Central memory CD8-positive, alpha-beta T cell (primary cell): ENCODE data around the gene AZGP1.
"Not testable (repeated sequence)": the region's sequence is repeated elsewhere in the genome, so short reads cannot be mapped to it uniquely, and the experiment has no call there.

Experiments used
- ATAC-seq: fragments of 150-1000 bp; cut with Tn5 transposase; replicated peaks from 2 replicates; pipeline ENCODE4 v1.10.0; 2022; ENCODE audit warnings: mild to moderate bottlenecking, moderate FRiP score, moderate number of reproducible peaks; ENCODE audit not compliant: poor library complexity, severe bottlenecking; ENCODE audit errors: extremely low read depth
- DNase-seq, 2 donors: peaks; one replicate each; pipeline ENCODE4 v3.0.0; 2021; ENCODE audit warnings: low spot score in 2 of 2
- H3K27ac Mint-ChIP-seq: one replicate; pipeline ENCODE4 v1.8.0; 2022; ENCODE audit warnings: low read depth, mild to moderate bottlenecking, moderate library complexity, mixed read lengths
- H3K27me3 Mint-ChIP-seq: one replicate; pipeline ENCODE4 v1.8.0; 2022; ENCODE audit warnings: mixed read lengths
- H3K36me3 Mint-ChIP-seq: one replicate; pipeline ENCODE4 v1.8.0; 2022; ENCODE audit warnings: mild to moderate bottlenecking, moderate library complexity, mixed read lengths; ENCODE audit not compliant: insufficient read depth
- H3K4me1 Mint-ChIP-seq: one replicate; pipeline ENCODE4 v1.8.0; 2022; ENCODE audit warnings: mixed read lengths
- H3K4me3 Mint-ChIP-seq: one replicate; pipeline ENCODE4 v1.8.0; 2022; ENCODE audit warnings: mild to moderate bottlenecking, moderate library complexity, mixed read lengths
- H3K9me3 Mint-ChIP-seq: one replicate; pipeline ENCODE4 v1.8.0; 2022; ENCODE audit warnings: mixed read lengths

Gene AZGP1

DNA sequence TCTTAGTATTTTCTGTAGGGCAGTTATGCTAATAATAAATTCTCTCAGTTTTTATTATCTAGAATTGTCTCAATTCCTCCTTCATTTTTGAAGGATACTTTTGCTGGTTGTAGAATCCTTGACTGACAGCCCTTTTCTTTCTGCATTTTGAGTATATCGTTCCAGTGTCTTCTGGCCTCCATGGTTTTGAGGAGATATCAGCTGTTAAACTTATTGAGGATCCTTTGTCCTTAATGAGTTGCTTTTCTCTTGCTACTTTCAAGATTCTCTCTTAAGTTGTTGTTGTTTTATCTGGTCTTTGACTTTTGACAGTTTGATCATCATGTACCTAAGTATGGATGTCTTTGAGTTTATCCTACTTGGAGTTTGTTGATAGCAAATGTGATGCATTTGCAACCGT is 37.5 kb downstream of the AZGP1 start:
- DNase-seq (no peak), ATAC-seq (no peak)
- H3K9me3 Mint-ChIP-seq: peaks cover 6% of the 10 kb centered on the region
- H3K4me3 Mint-ChIP-seq: no peak overlapping the region
- no peaks in the 10 kb centered on the region for H3K4me1 Mint-ChIP-seq
- H3K27ac Mint-ChIP-seq: no peak overlapping the region
- H3K36me3 Mint-ChIP-seq: peaks cover 3% of the 10 kb centered on the region
- peaks cover 89% of the 10 kb centered on the region for H3K27me3 Mint-ChIP-seq

DNA sequence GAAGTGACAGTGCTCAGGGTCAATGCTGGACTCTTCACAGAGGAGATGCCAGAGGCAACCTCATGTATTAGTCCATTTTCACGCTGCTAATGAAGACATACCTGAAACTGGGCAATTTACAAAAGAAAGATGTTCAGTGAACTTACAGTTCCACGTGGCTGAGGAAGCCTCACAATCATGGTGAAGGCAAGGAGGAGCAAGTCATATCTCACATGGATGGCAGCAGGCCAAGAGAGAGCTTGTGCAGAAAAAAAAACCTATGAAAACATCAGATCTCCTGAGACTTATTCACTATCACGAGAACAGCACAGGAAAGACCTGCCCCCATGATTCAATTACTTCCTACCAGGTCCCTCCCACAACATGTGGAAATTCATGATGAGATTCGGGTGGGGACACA is 40.8 kb downstream of the AZGP1 start:
- ATAC-seq, H3K4me1 Mint-ChIP-seq, DNase-seq, H3K9me3 Mint-ChIP-seq, H3K4me3 Mint-ChIP-seq, H3K36me3 Mint-ChIP-seq, H3K27ac Mint-ChIP-seq: not testable (repeated sequence)
- peaks cover 72% of the 10 kb centered on the region for H3K27me3 Mint-ChIP-seq

DNA sequence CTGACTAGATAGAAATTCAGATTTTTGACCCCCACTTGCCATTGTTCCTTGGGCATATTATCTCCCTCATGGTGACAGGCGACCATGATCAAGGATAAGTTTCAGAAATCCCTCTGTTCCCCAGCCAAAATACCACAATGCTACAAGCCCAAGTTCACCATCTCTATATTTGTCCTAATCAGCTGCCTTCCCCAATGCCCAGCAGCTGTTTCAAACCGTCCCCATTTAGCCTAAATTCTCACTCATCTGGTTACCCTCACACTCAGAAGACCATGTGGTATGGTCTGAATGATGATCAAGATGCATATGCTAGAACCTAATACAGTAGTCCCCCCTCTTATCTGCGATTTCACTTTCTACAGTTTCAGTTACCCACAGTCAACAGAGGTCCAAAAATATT is 45.5 kb downstream of the AZGP1 start:
- no peak overlapping the region for H3K27ac Mint-ChIP-seq

DNA sequence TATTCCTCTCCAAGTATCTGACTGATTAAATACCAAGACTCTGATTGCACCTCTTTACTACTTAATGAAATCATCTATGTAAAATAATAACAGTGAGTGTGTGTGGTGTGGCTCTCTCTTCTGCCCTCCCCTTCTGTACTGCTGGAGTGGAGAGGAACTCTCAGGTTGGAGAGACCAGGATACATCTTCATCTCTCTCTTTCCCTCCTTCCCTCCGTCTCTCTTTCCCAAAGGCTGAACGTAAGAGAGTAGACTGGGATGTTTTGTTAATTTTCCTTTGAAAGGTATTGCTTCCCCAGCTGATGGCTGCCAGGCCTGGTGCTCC is 46.1 kb downstream of the AZGP1 start:
- Mint-ChIP-seq H3K4me1 (peaks cover 15% of the 10 kb centered on the region), H3K9me3 (no peaks in the 10 kb centered on the region), H3K36me3 (no peaks in the 10 kb centered on the region), H3K27ac (no peak overlapping the region), H3K4me3 (peak overlapping the region; percentile 40), H3K27me3 (peaks cover 70% of the 10 kb centered on the region)
- ATAC-seq (no peak), DNase-seq (no peak)

More for the DNA sequence above, 45.5 kb downstream of the AZGP1 start:
- Mint-ChIP-seq H3K4me1 (peaks cover 15% of the 10 kb centered on the region), H3K36me3 (no peaks in the 10 kb centered on the region), H3K27me3 (peaks cover 77% of the 10 kb centered on the region), H3K4me3 (no peak overlapping the region), H3K9me3 (no peaks in the 10 kb centered on the region)
- DNase-seq: no peak
- no peak for ATAC-seq

DNA sequence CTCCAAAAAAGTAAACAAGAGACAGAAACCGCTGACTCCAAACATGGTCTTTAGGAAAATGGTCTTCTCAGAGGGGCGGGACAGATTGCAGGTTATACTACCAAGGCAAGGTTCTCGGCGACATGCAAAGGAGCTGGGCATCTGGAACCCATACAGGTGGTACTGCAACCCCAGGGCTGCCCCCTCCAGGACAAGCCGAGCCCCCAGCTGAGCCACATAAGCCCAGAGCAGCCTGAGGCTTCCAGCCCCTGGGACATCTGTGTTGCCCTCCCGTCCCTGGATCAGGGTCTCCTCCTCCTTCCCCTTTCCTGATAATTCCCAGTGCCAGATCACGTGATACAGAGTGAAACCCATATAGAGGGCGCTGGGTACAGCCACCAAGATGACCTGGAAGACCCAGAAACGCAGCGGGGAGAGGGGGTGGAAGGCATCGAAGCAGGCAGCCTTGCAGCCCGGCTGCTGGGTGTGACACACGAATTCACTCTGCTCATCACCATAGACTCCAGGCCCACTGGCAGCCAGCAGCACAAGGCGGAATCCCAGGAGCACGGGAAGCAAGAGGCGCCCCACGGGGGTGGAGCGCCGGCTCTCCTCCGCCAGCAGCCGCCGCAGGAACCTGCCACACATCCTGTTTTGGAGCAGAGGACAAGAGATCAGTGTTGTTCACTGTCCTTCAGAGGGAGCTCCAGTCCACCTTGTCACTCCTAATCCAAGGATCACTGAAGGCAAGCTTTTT is 46.7 kb downstream of the AZGP1 start, which contains the start of gene GJC3:
GJC3 (minus strand) TSS at position 627 of the 736 bp plus-strand sequence; CDS start at position 627, 0 bp downstream.
- Mint-ChIP-seq H3K9me3 (no peaks in the 10 kb centered on the region), H3K27ac (no peak within 1 kb of the TSS), H3K4me3 (peak within 1 kb of the TSS; percentile 40), H3K27me3 (peaks cover 65% of the 10 kb centered on the region), H3K36me3 (no peaks in the 10 kb centered on the region), H3K4me1 (peaks cover 15% of the 10 kb centered on the region)
- peak; percentile 46 for ATAC-seq
- DNase-seq: no peak

DNA sequence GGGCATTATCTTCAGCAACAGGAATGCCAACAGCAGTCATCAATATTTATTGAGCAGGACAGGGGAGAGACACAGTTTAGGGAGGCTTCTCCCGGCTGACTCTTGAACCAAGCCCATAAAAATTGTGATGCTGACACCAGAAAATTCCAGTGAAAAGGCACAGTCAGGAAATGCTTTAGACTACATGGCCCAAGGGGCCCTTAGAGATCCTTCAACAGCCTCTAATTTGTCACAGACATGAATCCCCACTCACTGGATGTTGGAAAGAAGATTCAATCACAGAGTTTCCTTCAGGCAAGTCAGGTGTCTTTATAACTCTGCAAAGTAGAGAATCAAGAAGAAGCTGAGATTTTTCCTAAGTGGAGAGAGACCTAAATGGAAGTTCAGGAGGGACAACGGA is 47.6 kb downstream of the AZGP1 start:
- ATAC-seq: no peak
- Mint-ChIP-seq H3K36me3 (no peaks in the 10 kb centered on the region), H3K27ac (no peak overlapping the region), H3K4me3 (peak overlapping the region; percentile 9), H3K4me1 (peaks cover 15% of the 10 kb centered on the region), H3K27me3 (peaks cover 55% of the 10 kb centered on the region), H3K9me3 (no peaks in the 10 kb centered on the region)
- no peak for DNase-seq

DNA sequence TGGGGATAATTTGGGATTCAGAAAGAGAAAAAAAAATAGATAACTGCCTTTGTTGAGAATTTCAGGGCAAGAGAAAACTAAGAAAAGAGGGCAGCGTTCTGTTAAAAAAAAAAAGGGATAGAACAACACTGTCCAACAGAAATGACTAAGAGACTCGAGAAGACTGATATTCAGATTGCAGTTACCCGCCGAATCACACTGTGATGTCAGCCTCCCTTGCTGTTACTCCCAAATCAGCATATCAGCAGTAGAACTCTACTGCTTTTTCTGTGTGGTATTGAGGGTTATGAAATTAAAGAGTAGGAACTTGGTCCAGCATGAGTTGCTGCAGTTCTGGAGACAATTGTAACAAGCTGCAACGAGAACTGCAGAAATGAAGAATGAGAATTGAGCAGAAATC is 48.3 kb downstream of the AZGP1 start:
- Mint-ChIP-seq H3K9me3 (no peaks in the 10 kb centered on the region), H3K4me3 (peak overlapping the region; percentile 9), H3K36me3 (no peaks in the 10 kb centered on the region), H3K27ac (no peak overlapping the region), H3K4me1 (peaks cover 15% of the 10 kb centered on the region), H3K27me3 (peaks cover 49% of the 10 kb centered on the region)
- DNase-seq: no peak
- no peak for ATAC-seq

DNA sequence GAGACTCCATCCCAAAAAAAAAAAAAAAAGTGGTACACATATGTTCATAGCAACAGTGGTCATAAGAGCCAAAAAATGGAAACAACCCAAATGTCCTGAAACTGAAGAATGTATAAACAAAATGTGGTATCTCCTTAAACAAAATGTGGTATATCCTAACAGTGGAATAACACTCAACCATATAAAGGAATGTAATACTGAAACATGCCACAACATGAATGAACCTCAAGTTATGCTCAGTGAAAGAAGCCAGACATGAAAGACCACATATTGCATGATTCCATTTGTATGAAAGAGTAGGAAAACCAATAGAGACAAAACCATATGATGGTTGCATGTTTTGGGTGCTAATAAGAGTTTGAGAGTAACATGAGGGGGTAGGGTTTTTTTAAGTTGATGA is 49.5 kb downstream of the AZGP1 start:
- DNase-seq (no peak), ATAC-seq (no peak)
- peaks cover 19% of the 10 kb centered on the region for H3K4me1 Mint-ChIP-seq
- H3K36me3 Mint-ChIP-seq: no peaks in the 10 kb centered on the region
- H3K27ac Mint-ChIP-seq: no peak overlapping the region
- no peaks in the 10 kb centered on the region for H3K9me3 Mint-ChIP-seq
- H3K4me3 Mint-ChIP-seq: no peak overlapping the region
- H3K27me3 Mint-ChIP-seq: peaks cover 43% of the 10 kb centered on the region

DNA sequence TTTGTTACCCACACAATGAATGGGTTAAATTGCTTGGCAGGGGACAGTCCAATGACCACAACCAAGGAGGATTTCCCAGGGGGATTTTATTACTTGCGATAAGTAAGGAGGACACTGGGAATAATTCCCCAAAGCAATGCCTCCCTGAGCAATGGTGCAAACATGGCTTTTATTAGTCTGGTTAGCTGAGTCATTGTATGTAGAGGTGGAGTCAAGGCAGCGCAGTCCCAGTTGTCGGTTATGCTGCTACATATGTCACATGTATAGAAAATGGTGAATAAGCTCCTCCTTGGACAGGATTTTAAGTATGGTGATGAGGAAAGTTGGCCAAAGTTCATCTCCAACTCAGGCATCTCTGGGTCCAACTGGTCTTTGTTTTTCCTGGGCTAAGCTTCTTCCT is 52.6 kb downstream of the AZGP1 start:
- Mint-ChIP-seq H3K27me3 (peaks cover 23% of the 10 kb centered on the region), H3K36me3 (peaks cover 9% of the 10 kb centered on the region), H3K4me3 (no peak overlapping the region), H3K9me3 (no peaks in the 10 kb centered on the region), H3K4me1 (peaks cover 12% of the 10 kb centered on the region), H3K27ac (no peak overlapping the region)
- ATAC-seq (no peak), DNase-seq (no peak)

DNA sequence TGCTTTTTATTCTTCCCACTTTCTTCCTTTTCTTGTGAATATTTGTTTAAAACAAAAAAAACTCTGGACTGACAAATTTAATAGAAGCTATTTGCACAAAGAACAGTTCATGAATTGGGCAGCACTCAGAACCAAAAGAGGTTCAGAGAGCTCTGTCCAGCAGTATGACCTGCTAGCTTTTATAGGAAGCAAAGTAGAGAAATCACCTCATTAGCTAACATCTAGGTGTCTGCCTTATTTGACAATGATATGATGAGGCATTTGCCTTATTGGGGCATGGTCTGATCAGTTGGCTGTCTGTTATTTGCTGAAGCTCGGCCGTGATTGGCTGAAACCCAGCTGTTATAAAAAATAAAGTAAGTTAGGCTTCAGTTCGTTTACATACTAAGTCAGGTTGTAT is 55.7 kb downstream of the AZGP1 start:
- Mint-ChIP-seq H3K4me1 (peaks cover 40% of the 10 kb centered on the region), H3K27me3 (no peaks in the 10 kb centered on the region), H3K4me3 (peak overlapping the region; percentile 88), H3K36me3 (peaks cover 16% of the 10 kb centered on the region), H3K27ac (peak overlapping the region; percentile 93), H3K9me3 (no peaks in the 10 kb centered on the region)
- no peak for ATAC-seq
- no peak for DNase-seq

DNA sequence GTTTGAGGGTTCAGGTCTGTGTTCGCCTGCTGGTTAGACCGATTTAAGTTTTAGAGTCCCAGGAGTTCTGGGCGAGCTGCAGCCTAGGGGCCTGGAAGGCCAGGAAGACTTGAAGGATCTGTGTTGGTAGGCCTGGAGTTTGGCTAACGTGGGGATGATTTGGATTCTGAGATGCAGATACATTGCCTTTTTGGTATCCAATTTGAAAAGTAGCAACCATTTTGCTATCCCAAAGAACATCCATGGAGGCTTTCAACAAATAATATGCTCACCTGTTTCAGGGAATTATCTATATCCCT is 56.1 kb downstream of the AZGP1 start:
- Mint-ChIP-seq H3K4me1 (peaks cover 43% of the 10 kb centered on the region), H3K27me3 (no peaks in the 10 kb centered on the region), H3K27ac (peak overlapping the region; percentile 93), H3K9me3 (no peaks in the 10 kb centered on the region), H3K4me3 (peak overlapping the region; percentile 88), H3K36me3 (peaks cover 16% of the 10 kb centered on the region)
- no peak for ATAC-seq
- no peak for DNase-seq

DNA sequence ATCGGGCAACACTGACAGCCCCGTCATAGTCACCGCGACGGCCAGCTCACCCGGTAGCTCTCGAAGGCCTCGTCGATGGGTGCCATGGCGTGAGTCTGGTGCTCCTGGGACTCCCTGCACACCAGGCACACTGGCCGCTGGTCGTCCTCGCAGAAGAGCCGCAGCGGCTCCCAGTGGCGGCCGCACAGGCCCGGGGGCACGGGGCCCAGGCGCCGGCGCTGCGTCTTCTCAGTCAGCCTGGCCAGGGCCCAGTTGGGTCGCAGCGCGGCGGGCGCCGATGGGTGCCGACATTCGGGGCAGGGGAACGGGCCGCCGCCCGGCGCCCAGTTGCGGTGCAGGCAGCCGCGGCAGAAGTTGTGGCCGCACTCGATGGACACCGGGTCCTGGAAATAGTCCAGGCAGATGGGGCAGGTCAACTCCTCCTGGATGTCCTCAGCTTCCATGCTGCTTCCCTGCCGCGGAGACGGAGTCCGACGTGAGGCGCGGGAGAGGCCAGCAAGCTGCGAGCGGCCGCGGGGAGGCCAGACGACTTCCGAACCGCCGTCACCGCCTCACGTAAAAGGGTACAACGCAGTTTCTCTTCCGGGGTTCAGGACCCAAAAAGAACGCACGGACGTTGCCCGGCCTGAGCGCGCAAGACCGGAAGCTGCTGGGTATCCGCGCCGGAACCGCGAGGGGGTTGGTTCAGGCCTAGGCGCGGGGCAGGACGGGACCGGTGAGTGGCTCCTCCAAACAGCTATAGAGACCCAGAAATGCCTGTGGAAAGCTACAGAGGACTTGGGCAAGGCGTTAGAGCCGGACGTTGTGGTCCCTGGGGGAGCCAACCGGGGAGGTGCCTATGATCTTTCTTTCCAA is 56.6 kb downstream of the AZGP1 start, which contains the start of gene TRIM4:
TRIM4 (minus strand) TSS at position 572 of the 855 bp plus-strand sequence; CDS start at position 443, 129 bp downstream.
- no peaks in the 10 kb centered on the region for H3K27me3 Mint-ChIP-seq
- peak within 1 kb of the TSS; percentile 88 for H3K4me3 Mint-ChIP-seq
- DNase-seq: peak; percentile 78 to 83
- ATAC-seq: peak; percentile 99
- H3K36me3 Mint-ChIP-seq: peaks cover 17% of the 10 kb centered on the region
- peak within 1 kb of the TSS; percentile 93 for H3K27ac Mint-ChIP-seq
- H3K9me3 Mint-ChIP-seq: no peaks in the 10 kb centered on the region
- peaks cover 48% of the 10 kb centered on the region for H3K4me1 Mint-ChIP-seq
